ACC112 (cell line): Measurements from ENCODE around the gene BAG1.

Experiments used
- H2AFZ ChIP-seq: fragments of 200-600 bp; sonication (generic); one replicate; pipeline ENCODE4 v1.6.0; 2017; ENCODE audit warnings: antibody characterized with exemption, low read length; ENCODE audit not compliant: unreplicated experiment
- H3K27ac ChIP-seq: fragments of 200-600 bp; sonication (generic); 2 replicates; pipeline ENCODE4 v1.5.1; 2014; ENCODE audit warnings: low read depth, mild to moderate bottlenecking, antibody characterized with exemption, low read length, moderate library complexity
- H3K27me3 ChIP-seq: fragments of 200-600 bp; sonication (generic); 2 replicates; pipeline ENCODE4 v1.6.1; 2014; ENCODE audit warnings: mild to moderate bottlenecking, antibody characterized with exemption, low read length, moderate library complexity, mixed read lengths; ENCODE audit not compliant: insufficient read depth
- H3K36me3 ChIP-seq: fragments of 200-600 bp; sonication (generic); 2 replicates; pipeline ENCODE4 v1.6.1; 2016; ENCODE audit warnings: mild to moderate bottlenecking, antibody characterized with exemption, low read length, moderate library complexity, mixed read lengths; ENCODE audit not compliant: insufficient read depth
- H3K4me1 ChIP-seq: fragments of 200-600 bp; sonication (generic); one replicate; pipeline ENCODE4 v1.6.1; 2016; ENCODE audit warnings: low read length, mixed read lengths; ENCODE audit not compliant: insufficient read depth, unreplicated experiment, control insufficient read depth
- H3K4me3 ChIP-seq: fragments of 200-600 bp; sonication (generic); 2 replicates; pipeline ENCODE4 v1.5.1; 2014; ENCODE audit warnings: mild to moderate bottlenecking, low read depth, low read length
- H3K79me2 ChIP-seq: fragments of 200-600 bp; sonication (generic); one replicate; pipeline ENCODE4 v1.6.0; 2016; ENCODE audit warnings: low read length; ENCODE audit not compliant: control insufficient read depth, unreplicated experiment, insufficient read depth

The BAG1 gene

GRCh38 chr9:33256236-33256635 is 8.3 kb downstream of the BAG1 start:
- Histone ChIP-seq H3K79me2 (peaks cover 10% of the 10 kb centered on the region), H3K27me3 (no peaks in the 10 kb centered on the region), H3K36me3 (peaks cover 42% of the 10 kb centered on the region), H3K4me1 (no peaks in the 10 kb centered on the region), H2AFZ (no peak overlapping the region), H3K4me3 (no peak overlapping the region), H3K27ac (no peak overlapping the region)

GRCh38 chr9:33255471-33255870 is 9.0 kb downstream of the BAG1 start:
- no peaks in the 10 kb centered on the region for H3K27me3 ChIP-seq
- H2AFZ ChIP-seq, result no peak overlapping the region
- no peak overlapping the region for H3K4me3 ChIP-seq
- H3K27ac ChIP-seq, result no peak overlapping the region
- peaks cover 4% of the 10 kb centered on the region for H3K79me2 ChIP-seq
- no peaks in the 10 kb centered on the region for H3K4me1 ChIP-seq
- peaks cover 34% of the 10 kb centered on the region for H3K36me3 ChIP-seq

GRCh38 chr9:33255014-33255413 is 9.5 kb downstream of the BAG1 start:
- H3K27me3 ChIP-seq, result no peaks in the 10 kb centered on the region
- no peak overlapping the region for H3K27ac ChIP-seq
- peaks cover 32% of the 10 kb centered on the region for H3K36me3 ChIP-seq
- peaks cover 4% of the 10 kb centered on the region for H3K79me2 ChIP-seq
- H3K4me3 ChIP-seq, result no peak overlapping the region
- no peak overlapping the region for H2AFZ ChIP-seq
- H3K4me1 ChIP-seq, result no peaks in the 10 kb centered on the region

GRCh38 chr9:33254211-33254610 is 10.3 kb downstream of the BAG1 start:
- H3K79me2 ChIP-seq, result no peaks in the 10 kb centered on the region
- no peak overlapping the region for H3K27ac ChIP-seq
- H3K27me3 ChIP-seq, result no peaks in the 10 kb centered on the region
- H2AFZ ChIP-seq, result no peak overlapping the region
- no peaks in the 10 kb centered on the region for H3K4me1 ChIP-seq
- H3K36me3 ChIP-seq, result peaks cover 24% of the 10 kb centered on the region
- H3K4me3 ChIP-seq, result no peak overlapping the region

- Histone ChIP-seq H3K4me1 (no peaks in the 10 kb centered on the region), H2AFZ (no peak overlapping the region), H3K27ac (no peak overlapping the region), H3K27me3 (no peaks in the 10 kb centered on the region), H3K79me2 (no peaks in the 10 kb centered on the region), H3K36me3 (peaks cover 8% of the 10 kb centered on the region; the same call in 1 of the 2 replicates), H3K4me3 (no peak overlapping the region)
Measured at GRCh38 chr9:33250458-33250995, 14.0 kb downstream of the BAG1 start.

GRCh38 chr9:33249983-33250382 is 14.5 kb downstream of the BAG1 start:
- H3K27me3 ChIP-seq, result no peaks in the 10 kb centered on the region
- no peaks in the 10 kb centered on the region for H3K79me2 ChIP-seq
- no peak overlapping the region for H3K27ac ChIP-seq
- no peak overlapping the region for H2AFZ ChIP-seq
- H3K4me3 ChIP-seq, result no peak overlapping the region
- H3K4me1 ChIP-seq, result no peaks in the 10 kb centered on the region
- H3K36me3 ChIP-seq, result peaks cover 5% of the 10 kb centered on the region; the same call in 1 of the 2 replicates

GRCh38 chr9:33249087-33249658 is 15.3 kb downstream of the BAG1 start:
- H3K27me3 ChIP-seq, result no peaks in the 10 kb centered on the region
- H2AFZ ChIP-seq, result no peak overlapping the region
- no peaks in the 10 kb centered on the region for H3K36me3 ChIP-seq
- H3K27ac ChIP-seq, result no peak overlapping the region
- H3K79me2 ChIP-seq, result no peaks in the 10 kb centered on the region
- H3K4me3 ChIP-seq, result no peak overlapping the region
- no peaks in the 10 kb centered on the region for H3K4me1 ChIP-seq

- Histone ChIP-seq H3K79me2 (no peaks in the 10 kb centered on the region), H3K27me3 (no peaks in the 10 kb centered on the region), H3K27ac (no peak overlapping the region), H3K36me3 (no peaks in the 10 kb centered on the region), H2AFZ (no peak overlapping the region), H3K4me1 (no peaks in the 10 kb centered on the region), H3K4me3 (no peak overlapping the region)
Measured at GRCh38 chr9:33248606-33249005, 15.9 kb downstream of the BAG1 start.

GRCh38 chr9:33246269-33246860 is 18.1 kb downstream of the BAG1 start:
- Histone ChIP-seq H3K36me3 (no peaks in the 10 kb centered on the region), H3K27ac (no peak overlapping the region), H2AFZ (no peak overlapping the region), H3K79me2 (no peaks in the 10 kb centered on the region), H3K27me3 (no peaks in the 10 kb centered on the region), H3K4me3 (no peak overlapping the region), H3K4me1 (no peaks in the 10 kb centered on the region)

- Histone ChIP-seq H3K36me3 (no peaks in the 10 kb centered on the region), H2AFZ (no peak overlapping the region), H3K27ac (no peak overlapping the region), H3K27me3 (no peaks in the 10 kb centered on the region), H3K4me3 (no peak overlapping the region), H3K79me2 (no peaks in the 10 kb centered on the region), H3K4me1 (no peaks in the 10 kb centered on the region)
Measured at GRCh38 chr9:33245341-33245740, 19.2 kb downstream of the BAG1 start.

GRCh38 chr9:33244137-33244784 is 20.2 kb downstream of the BAG1 start:
- Histone ChIP-seq H3K4me3 (no peak overlapping the region), H2AFZ (no peak overlapping the region), H3K27me3 (no peaks in the 10 kb centered on the region), H3K79me2 (no peaks in the 10 kb centered on the region), H3K4me1 (no peaks in the 10 kb centered on the region), H3K27ac (no peak overlapping the region), H3K36me3 (no peaks in the 10 kb centered on the region)
